Large intestine (tissue), 3 donors: Measurements from ENCODE around the gene TMEM52. TPM values are rescaled to one million over a fixed set of nuclear protein-coding genes. Genes with fewer than 3 reads are reported as not detected.

Source experiments
- DNase-seq, 2 donors: peaks; one replicate each; pipeline versions ENCODE4 v3.0.0 to v3.0.0-alpha.2; 2013
- H3K27ac ChIP-seq: one replicate; pipeline ENCODE4 v1.5.1; 2013; ENCODE audit warnings: low read length
- H3K27me3 ChIP-seq: 2 replicates; pipeline ENCODE4 v1.6.1; 2013; ENCODE audit warnings: low read length; ENCODE audit not compliant: control insufficient read depth, insufficient read depth
- H3K36me3 ChIP-seq: 2 replicates; pipeline ENCODE4 v1.6.1; 2013; ENCODE audit warnings: low read length; ENCODE audit not compliant: control insufficient read depth, insufficient read depth
- H3K4me1 ChIP-seq: one replicate; pipeline ENCODE4 v1.6.1; 2013; ENCODE audit warnings: low read length; ENCODE audit not compliant: control insufficient read depth, insufficient read depth
- H3K4me3 ChIP-seq: one replicate; pipeline ENCODE4 v1.5.1; 2013; ENCODE audit warnings: low read length
- H3K9me3 ChIP-seq: one replicate; pipeline ENCODE4 v1.6.1; 2013; ENCODE audit warnings: mild to moderate bottlenecking, low read depth, low read length, moderate library complexity; ENCODE audit not compliant: control insufficient read depth
- WGBS: methylation state at CpG from one replicate; pipeline ENCODE4 v1.1.5; 2013; ENCODE audit warnings: low lambda C conversion rate; ENCODE audit not compliant: insufficient coverage; 5-methylcytosine and 5-hydroxymethylcytosine counted together
- polyA plus RNA-seq: library from polyadenylated mRNA; unstranded; fragments of 120-200 nt; gene quantifications from one replicate; pipeline ENCODE4 v1.2.1, GENCODE V29; 2013

Gene TMEM52
- polyA plus RNA-seq, 1 donor: 18.5 TPM

DNA sequence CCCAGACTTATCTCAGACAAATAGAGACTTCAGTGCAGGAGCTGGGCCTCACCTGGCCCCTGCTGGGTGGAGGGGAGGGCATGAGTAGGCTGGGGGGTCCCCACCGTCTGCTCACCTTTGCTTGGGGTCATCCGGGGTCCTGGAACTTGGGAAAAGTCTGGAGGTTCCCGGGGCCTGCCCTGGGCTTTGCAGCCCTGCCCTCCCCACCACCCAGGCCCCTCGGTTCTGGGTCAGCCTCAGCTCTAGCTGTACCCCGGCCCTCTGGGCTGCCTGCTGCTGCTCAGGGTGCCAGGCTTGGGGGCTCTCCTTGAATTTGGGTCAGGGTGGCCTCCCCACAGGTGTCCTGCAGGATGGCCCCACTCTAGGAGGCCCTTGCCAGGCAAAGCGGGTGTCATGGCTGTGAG, 2.4 kb upstream of the TMEM52 start:
- Histone ChIP-seq H3K27me3 (no peaks in the 10 kb centered on the region), H3K4me3 (no peak overlapping the region), H3K36me3 (no peaks in the 10 kb centered on the region), H3K4me1 (peaks cover 50% of the 10 kb centered on the region), H3K27ac (no peak overlapping the region), H3K9me3 (peaks cover 5% of the 10 kb centered on the region)
- no peak for DNase-seq
- no CpG with 5 or more reads among the region's 6 CpGs for WGBS

DNA sequence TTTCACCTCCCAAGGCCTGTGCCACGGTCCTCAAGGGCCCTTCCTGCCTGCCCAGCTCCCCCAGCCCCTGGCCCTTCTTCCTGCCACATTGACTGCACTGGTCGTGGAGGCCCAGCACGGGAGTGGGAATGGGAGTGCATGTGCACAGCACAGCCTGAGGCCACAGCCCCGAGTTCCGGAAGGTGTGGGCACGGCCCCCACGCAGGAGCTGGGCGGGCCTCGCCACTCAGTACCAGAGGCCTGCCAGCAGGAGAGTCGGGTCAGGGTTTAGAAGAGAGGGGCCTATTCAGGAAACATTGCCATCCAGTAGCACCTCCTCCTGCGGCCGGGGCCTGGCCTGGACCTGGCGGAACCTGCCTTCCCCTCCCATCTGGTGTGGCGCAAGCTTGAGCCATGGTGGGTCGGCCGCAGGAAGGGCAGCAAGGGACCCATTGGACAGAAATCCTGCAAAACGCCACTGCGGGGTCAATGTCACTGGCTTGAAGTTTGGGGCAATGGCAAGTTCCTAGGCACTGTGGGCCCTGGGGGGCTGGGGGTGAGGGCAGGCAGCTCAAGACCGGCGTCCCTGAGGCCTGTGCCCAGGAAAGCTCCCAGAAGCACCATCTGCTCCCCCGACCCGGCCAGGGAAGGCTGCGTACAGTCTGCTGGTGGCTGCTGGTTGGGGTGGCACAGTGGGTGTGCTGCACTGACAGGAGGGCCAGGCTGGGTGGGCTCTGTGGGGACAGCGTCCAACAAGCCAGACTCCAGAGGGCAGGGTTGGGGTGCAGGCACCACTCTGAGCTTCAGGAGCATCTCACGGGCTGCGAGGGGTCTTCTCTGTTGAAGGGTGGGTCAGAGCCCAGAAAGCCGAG, 1.8 kb upstream of the TMEM52 start:
- H3K27ac ChIP-seq: no peak overlapping the region
- no CpG with 5 or more reads among the region's 27 CpGs for WGBS

DNA sequence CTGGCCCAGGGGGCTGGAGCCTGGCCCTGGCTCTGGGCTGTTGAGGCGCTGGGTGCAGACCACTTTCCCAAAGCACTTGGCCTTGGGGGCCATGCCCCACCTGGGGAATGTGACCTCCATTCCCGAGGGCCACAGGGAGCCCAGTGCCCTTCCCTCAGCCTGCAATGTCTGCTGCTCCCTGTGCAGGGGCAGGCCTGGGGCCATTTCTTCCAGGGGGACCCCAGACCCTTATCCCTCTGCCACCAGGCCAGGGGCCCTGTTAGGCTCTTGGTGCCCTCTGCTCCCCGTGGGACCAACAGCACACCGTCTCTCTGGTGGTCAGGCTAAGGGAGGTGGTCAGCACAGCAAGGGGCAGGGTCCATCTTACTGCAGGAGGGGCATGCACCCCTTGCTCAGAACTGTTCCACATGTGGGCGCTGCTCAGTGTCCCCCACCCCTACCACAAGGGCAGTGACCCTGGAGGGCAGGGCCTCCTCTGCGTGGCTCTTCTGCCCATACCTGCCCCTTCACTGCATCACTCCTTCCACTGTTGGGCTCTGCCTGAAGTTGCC, 1.1 kb upstream of the TMEM52 start:
- Histone ChIP-seq H3K27me3 (no peaks in the 10 kb centered on the region), H3K4me1 (peaks cover 50% of the 10 kb centered on the region), H3K4me3 (peak overlapping the region; percentile 19), H3K9me3 (peaks cover 5% of the 10 kb centered on the region), H3K27ac (peak overlapping the region; percentile 59), H3K36me3 (no peaks in the 10 kb centered on the region)
- WGBS: no CpG with 5 or more reads among the region's 6 CpGs
- no peak for DNase-seq

More for the DNA sequence above, 1.8 kb upstream of the TMEM52 start:
- no peak overlapping the region for H3K4me3 ChIP-seq
- no peak for DNase-seq
- no peaks in the 10 kb centered on the region for H3K27me3 ChIP-seq
- no peaks in the 10 kb centered on the region for H3K36me3 ChIP-seq
- peaks cover 50% of the 10 kb centered on the region for H3K4me1 ChIP-seq
- H3K9me3 ChIP-seq: peaks cover 5% of the 10 kb centered on the region

DNA sequence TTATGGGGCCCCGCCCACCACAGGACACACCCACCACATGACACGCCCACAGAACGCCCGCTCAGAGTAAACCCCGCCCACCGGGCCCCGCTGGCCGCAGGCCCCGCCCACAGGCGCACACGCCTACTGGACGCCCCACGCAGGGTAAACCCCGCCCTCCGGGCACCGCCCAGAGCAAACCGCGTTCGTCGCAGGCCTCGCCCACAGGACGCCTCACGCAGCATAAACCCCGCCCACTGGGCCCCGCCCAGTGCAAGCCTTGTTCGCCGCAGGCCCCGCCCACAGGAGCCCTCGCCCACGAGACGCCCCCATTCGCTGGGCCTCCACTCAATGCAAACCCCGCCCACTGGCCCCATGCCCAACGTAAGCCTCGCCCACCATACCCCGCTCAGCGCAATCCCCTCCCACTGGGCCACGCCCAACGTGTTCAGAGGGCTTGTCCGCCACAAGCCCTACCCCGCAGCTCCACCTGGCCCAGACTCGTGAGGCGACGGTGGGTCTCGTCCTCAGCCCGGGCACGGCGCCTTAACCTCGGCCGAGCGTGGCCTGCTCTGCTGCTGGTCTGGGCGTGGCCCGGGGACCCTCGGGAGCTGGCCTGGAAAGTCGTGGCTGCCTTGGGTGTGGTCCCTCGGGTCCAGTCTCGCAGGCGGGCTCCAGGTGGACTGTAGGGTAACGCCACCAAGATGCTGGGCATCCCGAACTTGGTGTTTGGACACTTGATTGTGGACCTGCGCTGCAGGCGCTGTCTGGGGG, 401 bp upstream of the TMEM52 start:
- Histone ChIP-seq H3K27me3 (no peaks in the 10 kb centered on the region), H3K27ac (peak overlapping the region; percentile 59), H3K36me3 (no peaks in the 10 kb centered on the region), H3K4me1 (peaks cover 54% of the 10 kb centered on the region), H3K9me3 (peaks cover 5% of the 10 kb centered on the region), H3K4me3 (peak overlapping the region; percentile 40)
- DNase-seq: peak; percentile 99 to 100
- no CpG with 5 or more reads among the region's 62 CpGs for WGBS

DNA sequence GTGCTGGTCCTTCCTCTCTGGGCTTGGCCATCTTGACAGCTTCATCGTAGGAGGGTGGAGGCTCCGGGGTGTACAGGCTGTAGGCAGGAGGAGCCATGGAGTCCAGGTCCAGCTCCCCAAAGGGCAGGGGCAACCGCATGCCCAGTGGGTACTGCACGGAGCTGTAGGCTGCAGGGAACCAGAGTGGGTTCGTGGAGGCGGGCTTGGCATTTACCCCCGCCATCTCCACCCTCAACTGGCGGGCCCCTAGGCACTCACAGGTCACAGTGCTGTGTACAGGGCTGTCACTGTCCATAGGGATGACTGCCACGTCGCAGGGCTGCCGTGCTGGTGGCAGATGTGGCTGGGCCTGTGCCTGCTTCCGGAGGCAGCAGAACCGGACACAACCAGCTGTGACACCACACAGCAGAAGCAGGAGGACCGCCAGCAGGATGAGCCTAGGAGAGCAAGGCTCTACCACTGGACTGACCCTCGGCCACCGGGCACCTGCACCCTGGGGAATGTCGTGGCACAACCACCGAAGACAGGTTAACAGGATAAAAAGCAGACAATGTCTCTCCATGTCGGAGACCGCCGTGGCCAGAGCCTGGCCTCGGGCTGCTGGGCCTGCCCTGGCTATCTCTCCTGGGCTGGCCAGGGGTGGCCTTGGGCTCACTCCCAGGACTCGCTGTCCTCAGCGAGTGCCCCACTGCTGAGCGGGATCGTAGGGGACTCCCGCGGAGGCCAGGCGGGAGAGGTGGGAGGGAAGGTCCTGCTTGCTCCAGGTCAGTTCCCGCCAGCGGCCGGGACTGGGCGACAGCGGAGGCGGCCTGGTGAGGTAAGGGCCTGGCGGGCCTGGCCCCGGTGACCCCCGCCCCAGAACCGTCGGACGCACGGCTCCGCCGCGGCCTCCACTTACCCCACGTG, 831 bp downstream of the TMEM52 start:
- Histone ChIP-seq H3K4me1 (peaks cover 58% of the 10 kb centered on the region), H3K9me3 (peaks cover 5% of the 10 kb centered on the region), H3K36me3 (no peaks in the 10 kb centered on the region), H3K27ac (peak overlapping the region; percentile 63), H3K4me3 (peak overlapping the region; percentile 40), H3K27me3 (no peaks in the 10 kb centered on the region)
- DNase-seq: no peak
- WGBS: no CpG with 5 or more reads among the region's 46 CpGs

DNA sequence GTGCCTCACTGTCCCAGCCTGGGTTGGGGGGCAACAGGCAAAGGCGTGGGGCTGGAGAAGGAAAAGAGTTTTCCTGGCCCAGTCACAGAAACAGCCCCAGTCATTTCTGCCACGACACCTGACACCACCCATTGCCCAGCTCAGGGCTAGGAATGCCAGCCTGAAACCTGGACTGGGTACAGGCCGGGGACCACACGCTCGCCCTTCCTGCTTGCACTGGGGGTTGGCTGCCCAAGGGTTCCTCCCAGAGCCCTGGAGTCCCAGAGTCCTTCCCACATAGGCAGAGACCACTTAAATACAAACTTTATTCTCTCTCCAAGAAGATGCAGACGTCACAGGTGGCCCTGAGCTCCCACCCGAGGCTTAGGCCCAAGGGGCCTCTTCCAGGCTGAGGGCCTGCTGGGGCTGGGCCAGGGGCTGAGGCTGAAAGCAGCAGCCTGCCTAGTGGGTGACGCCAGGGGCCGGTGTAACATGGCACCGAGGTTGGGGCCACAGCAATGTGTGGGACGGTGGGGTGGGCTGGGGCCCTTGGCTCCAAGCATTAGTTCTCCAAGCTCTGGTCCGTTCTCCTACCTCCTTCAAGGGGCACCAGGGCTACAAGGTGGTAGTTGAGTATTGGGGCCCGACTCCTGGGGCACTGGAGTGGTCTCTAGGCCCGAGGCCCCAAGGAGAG, 1.6 kb downstream of the TMEM52 start:
- no CpG with 5 or more reads among the region's 14 CpGs for WGBS
- no peak for DNase-seq
- Histone ChIP-seq H3K4me1 (peaks cover 50% of the 10 kb centered on the region), H3K27ac (no peak overlapping the region), H3K36me3 (no peaks in the 10 kb centered on the region), H3K27me3 (no peaks in the 10 kb centered on the region), H3K9me3 (peaks cover 5% of the 10 kb centered on the region), H3K4me3 (no peak overlapping the region)

DNA sequence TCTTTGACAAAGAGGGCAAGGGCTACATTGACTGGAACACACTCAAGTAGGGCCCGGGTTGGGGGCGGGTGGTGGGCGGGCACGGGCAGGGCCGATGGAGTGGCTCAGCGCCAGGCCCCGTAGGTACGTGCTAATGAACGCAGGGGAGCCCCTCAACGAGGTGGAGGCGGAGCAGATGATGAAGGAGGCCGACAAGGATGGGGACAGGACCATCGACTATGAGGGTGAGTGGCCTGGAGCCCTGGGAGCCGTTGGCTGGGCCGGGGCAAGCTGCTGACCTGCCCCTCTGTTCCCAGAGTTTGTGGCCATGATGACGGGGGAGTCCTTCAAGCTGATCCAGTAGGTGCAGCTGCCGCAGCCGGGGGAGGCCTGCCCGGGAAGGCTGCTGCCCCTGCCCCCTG, 2.2 kb downstream of the TMEM52 start:
- no CpG with 5 or more reads among the region's 19 CpGs for WGBS
- no peak overlapping the region for H3K27ac ChIP-seq

DNA sequence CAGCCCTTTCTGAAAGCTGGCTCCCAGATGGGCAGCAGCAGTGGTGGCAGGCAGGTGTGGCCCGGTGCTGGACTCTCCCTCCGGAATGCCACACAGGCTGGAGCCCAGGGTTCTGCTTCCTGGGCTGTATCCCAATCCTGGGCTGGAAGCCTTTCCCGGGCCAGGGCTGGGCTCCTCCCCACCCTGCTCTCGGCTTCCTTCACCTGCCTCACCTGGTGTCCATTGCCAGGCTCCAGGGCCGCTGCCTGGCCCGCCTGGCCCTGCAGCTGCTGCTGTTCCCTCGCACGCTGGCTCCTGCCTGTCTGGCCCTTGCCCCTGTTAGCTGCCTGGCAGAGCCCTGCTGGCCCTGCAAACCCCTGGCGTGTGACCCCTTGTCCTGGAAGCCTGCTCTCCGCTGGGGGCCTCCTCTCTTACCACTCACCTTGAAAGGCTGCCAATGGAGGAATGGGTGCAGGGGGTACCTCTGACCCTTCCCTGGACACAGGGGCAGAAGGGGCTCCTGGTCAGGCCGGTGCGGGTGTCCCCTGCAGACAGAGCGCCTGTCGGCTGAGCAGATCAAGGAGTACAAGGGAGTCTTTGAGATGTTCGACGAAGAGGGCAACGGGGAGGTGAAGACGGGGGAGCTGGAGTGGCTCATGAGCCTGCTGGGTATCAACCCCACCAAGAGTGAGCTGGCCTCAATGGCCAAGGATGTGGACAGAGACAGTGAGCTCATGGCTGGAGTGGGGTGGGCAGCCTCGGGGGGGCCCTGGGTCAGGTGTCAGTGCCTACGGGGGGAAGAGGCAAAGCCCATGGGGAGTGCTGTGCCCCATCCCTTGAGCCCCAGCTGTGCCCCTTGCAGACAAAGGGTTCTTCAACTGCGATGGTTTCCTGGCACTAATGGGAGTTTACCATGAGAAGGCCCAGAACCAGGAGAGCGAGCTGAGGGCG, 2.9 kb downstream of the TMEM52 start:
- Histone ChIP-seq H3K4me3 (no peak overlapping the region), H3K9me3 (peaks cover 5% of the 10 kb centered on the region), H3K36me3 (no peaks in the 10 kb centered on the region), H3K4me1 (peaks cover 37% of the 10 kb centered on the region), H3K27me3 (no peaks in the 10 kb centered on the region), H3K27ac (no peak overlapping the region)
- DNase-seq: no peak
- no CpG with 5 or more reads among the region's 23 CpGs for WGBS

More for the DNA sequence above, 2.2 kb downstream of the TMEM52 start:
- H3K9me3 ChIP-seq: peaks cover 5% of the 10 kb centered on the region
- no peaks in the 10 kb centered on the region for H3K36me3 ChIP-seq
- H3K27me3 ChIP-seq: no peaks in the 10 kb centered on the region
- no peak for DNase-seq
- peaks cover 44% of the 10 kb centered on the region for H3K4me1 ChIP-seq
- no peak overlapping the region for H3K4me3 ChIP-seq
